Kidney (tissue), 14 donors: ENCODE measurements around the gene WWC2. TPM values are rescaled to one million over a fixed set of nuclear protein-coding genes. Genes with fewer than 3 reads are reported as not detected.

Experiments used
- DNase-seq, 5 donors: peaks; one replicate each; pipeline ENCODE4 v3.0.0-alpha.2; 2013 to 2020
- FAIRE-seq: peaks from 2 replicates; lab custom pipeline; 2012; peaks lifted over from hg19 to GRCh38; lab: Jason Lieb, UNC
- H3K27ac ChIP-seq, 2 donors: one replicate each; pipeline ENCODE4 v1.7.0; 2013; ENCODE audit warnings: low read depth in 2 of 2, low read length in 2 of 2, inconsistent platforms in 1 of 2
- H3K27me3 ChIP-seq: one replicate; pipeline ENCODE4 v1.7.1; 2013; ENCODE audit warnings: low read length, inconsistent platforms; ENCODE audit not compliant: control insufficient read depth, insufficient read depth
- H3K36me3 ChIP-seq, 3 donors: one replicate each; pipeline versions ENCODE4 v1.7.0 to v1.7.1; 2013; ENCODE audit warnings: low read length in 3 of 3, control low read depth in 1 of 3, inconsistent platforms in 1 of 3; ENCODE audit not compliant: insufficient read depth in 3 of 3, control insufficient read depth in 2 of 3
- H3K4me1 ChIP-seq, 3 donors: one replicate each; pipeline versions ENCODE4 v1.7.0 to v1.7.1; 2013; ENCODE audit warnings: low read length in 3 of 3, inconsistent platforms in 1 of 3, low read depth in 1 of 3; ENCODE audit not compliant: control insufficient read depth in 2 of 3, insufficient read depth in 2 of 3
- H3K4me3 ChIP-seq, 3 donors: one replicate each; pipeline versions ENCODE4 v1.7.0 to v1.8.1; 2013; ENCODE audit warnings: low read length in 3 of 3, control low read depth in 1 of 3, inconsistent platforms in 1 of 3
- H3K9ac ChIP-seq, 3 donors: one replicate each; pipeline versions ENCODE4 v1.7.0 to v1.7.1; 2013; ENCODE audit warnings: low read length in 3 of 3, control low read depth in 1 of 3, inconsistent platforms in 1 of 3
- H3K9me3 ChIP-seq, 3 donors: one replicate each; pipeline versions ENCODE4 v1.7.0 to v1.7.1; 2013; ENCODE audit warnings: low read length in 3 of 3, control low read depth in 1 of 3, inconsistent platforms in 1 of 3; ENCODE audit not compliant: control insufficient read depth in 2 of 3, insufficient read depth in 1 of 3
- CTCF ChIP-seq: IDR thresholded peaks from 3 replicates; pipeline ENCODE4 v1.5.1; 2012; ENCODE audit warnings: mild to moderate bottlenecking, moderate library complexity, borderline replicate concordance; ENCODE audit not compliant: insufficient read depth; ENCODE audit errors: extremely low read depth
- intact Hi-C: fragments of 100-400 bp; cut with DNase I; formaldehyde crosslinking; loops from one replicate; pipeline ENCODE4 v1.11.1; 2022
- polyA plus RNA-seq: library from polyadenylated mRNA; stranded (reverse); fragments of 350-450 nt; fragmentation: Illumina TruSeq; extraction: RNeasy Lipid Tissue Mini Kit (QIAGEN cat#74804); gene quantifications from one replicate; pipeline ENCODE4 v1.2.3, GENCODE V29; 2014; ENCODE audit warnings: low read depth, low replicate concordance; ENCODE audit not compliant: insufficient read depth
- total RNA-seq: library from RNA; stranded (reverse); fragmentation: NEBNext Ultra II Directional; extraction: Animal tissue kit (Norgen Biotek cat#: 25700); gene quantifications from one replicate; pipeline ENCODE4 v1.2.1, GENCODE V29; 2021
- donor health status: control.
- donor health status: control.
- donor health status: control.
- donor health status: control.
- donor health status: control.
- donor health status: DM: yes; HTN: yes; CAD: no.
- donor health status: Normal renal cell carcinoma (clear cell type).

The WWC2 gene
- total and polyA plus RNA-seq, 2 donors from 2014 or later = 10.1 to 59.6 TPM

- Histone ChIP-seq H3K4me3 (no peak overlapping the region), H3K36me3 (peaks cover 0 to 2% (median 0%) of the 10 kb centered on the region in 3 donors), H3K27me3 (no peaks in the 10 kb centered on the region), H3K4me1 (peaks cover 0 to 6% (median 5%) of the 10 kb centered on the region in 3 donors), H3K9me3 (no peaks in the 10 kb centered on the region), H3K27ac (no peak overlapping the region), H3K9ac (no peak overlapping the region)
- FAIRE-seq (no peak), DNase-seq (no peak)
- TF ChIP-seq CTCF = no peak
- intact Hi-C loops = no loop called here
Measured at GRCh38 chr4:183140911-183141320, 41.9 kb downstream of the WWC2 start.

GRCh38 chr4:183141997-183142396, 42.9 kb downstream of the WWC2 start:
- no peak for TF ChIP-seq CTCF
- H3K4me3 ChIP-seq = no peak overlapping the region
- no peaks in the 10 kb centered on the region for H3K36me3 ChIP-seq
- intact Hi-C loops = no loop called here
- H3K9me3 ChIP-seq = no peaks in the 10 kb centered on the region
- no peak overlapping the region for H3K27ac ChIP-seq
- H3K9ac ChIP-seq = no peak overlapping the region
- FAIRE-seq (no peak), DNase-seq (no peak)
- H3K4me1 ChIP-seq = peaks cover 0 to 6% (median 5%) of the 10 kb centered on the region in 3 donors
- no peaks in the 10 kb centered on the region for H3K27me3 ChIP-seq

- peaks cover 0 to 8% (median 8%) of the 10 kb centered on the region in 3 donors for H3K4me1 ChIP-seq
- FAIRE-seq (peak; percentile 6), DNase-seq (peak in 1 of 5 donors; percentile 62)
- H3K27me3 ChIP-seq = no peaks in the 10 kb centered on the region
- no peak overlapping the region for H3K27ac ChIP-seq
- H3K36me3 ChIP-seq = no peaks in the 10 kb centered on the region
- H3K9me3 ChIP-seq = no peaks in the 10 kb centered on the region
- no peak overlapping the region for H3K9ac ChIP-seq
- intact Hi-C loops = no loop called here
- no peak overlapping the region for H3K4me3 ChIP-seq
- no peak for TF ChIP-seq CTCF
Measured at GRCh38 chr4:183142571-183143550, 43.8 kb downstream of the WWC2 start.
